Measurements from ENCODE around the gene ARNT2.

The ARNT2 gene

GRCh38 chr15:80504931-80505330 lies 100.7 kb downstream of the ARNT2 start:
- H3K4me1 ChIP-seq (ENCODE audit: insufficient read depth, low read length, severe bottlenecking) = no peaks in the 10 kb centered on the region
- TF ChIP-seq EZH2 (IDR thresholded peaks at IDR 0.05; ENCODE audit: borderline replicate concordance, low read length) = no peak
- no peak for TF ChIP-seq CTCF (IDR thresholded peaks at IDR 0.05; ENCODE audit: low read length)
- no peak overlapping the region for H2AFZ ChIP-seq (ENCODE audit: low read length)
- H3K27ac ChIP-seq (ENCODE audit: low read depth, low read length, poor library complexity, severe bottlenecking) = no peak overlapping the region
- H3F3A ChIP-seq (ENCODE audit: insufficient read depth, low read length) = no peaks in the 10 kb centered on the region
- H3K9me2 ChIP-seq (ENCODE audit: low read depth, low read length) = no peaks in the 10 kb centered on the region
- H3K27me3 ChIP-seq (ENCODE audit: insufficient read depth, low read length) = no peaks in the 10 kb centered on the region; the same call in 1 of the 2 replicates
- no peaks in the 10 kb centered on the region for H3K36me3 ChIP-seq (ENCODE audit: insufficient read depth, low read length)
- H3K4me3 ChIP-seq (ENCODE audit: low read depth, low read length, poor library complexity, severe bottlenecking) = no peak overlapping the region
- H4K20me1 ChIP-seq (ENCODE audit: insufficient read depth, low read length) = no peaks in the 10 kb centered on the region
- H3K9me3 ChIP-seq (ENCODE audit: low read length) = no peaks in the 10 kb centered on the region
- H3K9ac ChIP-seq (ENCODE audit: low read length) = no peak overlapping the region
- H3K4me2 ChIP-seq (ENCODE audit: low read length) = no peak overlapping the region
- H3K79me2 ChIP-seq (ENCODE audit: insufficient read depth, low read length) = no peaks in the 10 kb centered on the region

DNA sequence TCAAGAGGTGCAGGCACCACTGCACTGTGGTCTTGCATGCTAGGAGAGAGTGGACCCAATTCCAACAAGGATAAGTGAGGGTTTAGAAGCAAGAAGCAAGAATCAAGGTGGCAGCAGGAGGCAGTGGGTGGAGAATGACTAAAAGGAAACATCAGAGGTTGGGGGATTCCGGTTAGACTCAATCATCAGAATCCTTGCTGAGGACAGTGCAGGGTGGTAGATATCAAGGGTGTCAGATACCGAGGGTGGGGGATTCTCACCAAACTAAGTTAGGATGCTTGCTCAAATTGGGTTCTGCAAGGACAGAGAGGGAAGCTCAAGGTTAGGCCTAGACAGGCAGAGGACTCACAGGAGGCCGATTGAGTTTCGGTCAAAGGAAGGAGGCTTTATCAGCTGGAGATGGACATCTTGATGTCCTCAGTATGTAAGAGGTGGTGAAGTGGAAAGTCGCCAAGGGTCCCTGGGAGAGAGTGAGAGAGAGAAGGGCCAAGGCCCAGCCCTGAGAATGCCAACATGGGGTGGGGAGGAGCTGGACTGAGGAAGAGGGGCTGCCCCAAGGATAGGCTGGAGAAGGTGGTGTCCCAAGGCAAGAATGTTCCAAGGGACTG lies 102.2 kb downstream of the ARNT2 start:
- Histone ChIP-seq H3K27me3 (ENCODE audit: insufficient read depth, low read length) (no peaks in the 10 kb centered on the region), H3K9me3 (ENCODE audit: low read length) (no peaks in the 10 kb centered on the region), H3K79me2 (ENCODE audit: insufficient read depth, low read length) (no peaks in the 10 kb centered on the region), H3K9me2 (ENCODE audit: low read depth, low read length) (no peaks in the 10 kb centered on the region), H3F3A (ENCODE audit: insufficient read depth, low read length) (no peaks in the 10 kb centered on the region), H3K27ac (ENCODE audit: low read depth, low read length, poor library complexity, severe bottlenecking) (no peak overlapping the region), H3K4me2 (ENCODE audit: low read length) (no peak overlapping the region), H3K4me3 (ENCODE audit: low read depth, low read length, poor library complexity, severe bottlenecking) (no peak overlapping the region), H3K9ac (ENCODE audit: low read length) (no peak overlapping the region), H3K36me3 (ENCODE audit: insufficient read depth, low read length) (no peaks in the 10 kb centered on the region), H2AFZ (ENCODE audit: low read length) (no peak overlapping the region), H4K20me1 (ENCODE audit: insufficient read depth, low read length) (no peaks in the 10 kb centered on the region), H3K4me1 (ENCODE audit: insufficient read depth, low read length, severe bottlenecking) (no peaks in the 10 kb centered on the region)
- no peak for TF ChIP-seq CTCF (IDR thresholded peaks at IDR 0.05; ENCODE audit: low read length)
- TF ChIP-seq EZH2 (IDR thresholded peaks at IDR 0.05; ENCODE audit: borderline replicate concordance, low read length) = no peak

GRCh38 chr15:80507131-80507530 lies 102.9 kb downstream of the ARNT2 start:
- H3K4me2 ChIP-seq (ENCODE audit: low read length) = no peak overlapping the region
- no peak overlapping the region for H3K9ac ChIP-seq (ENCODE audit: low read length)
- H3K4me3 ChIP-seq (ENCODE audit: low read depth, low read length, poor library complexity, severe bottlenecking) = no peak overlapping the region
- H4K20me1 ChIP-seq (ENCODE audit: insufficient read depth, low read length) = no peaks in the 10 kb centered on the region
- no peaks in the 10 kb centered on the region for H3F3A ChIP-seq (ENCODE audit: insufficient read depth, low read length)
- TF ChIP-seq CTCF (IDR thresholded peaks at IDR 0.05; ENCODE audit: low read length) (no peak), EZH2 (IDR thresholded peaks at IDR 0.05; ENCODE audit: borderline replicate concordance, low read length) (no peak)
- H3K27ac ChIP-seq (ENCODE audit: low read depth, low read length, poor library complexity, severe bottlenecking) = no peak overlapping the region
- H3K79me2 ChIP-seq (ENCODE audit: insufficient read depth, low read length) = no peaks in the 10 kb centered on the region
- no peaks in the 10 kb centered on the region for H3K9me3 ChIP-seq (ENCODE audit: low read length)
- H3K36me3 ChIP-seq (ENCODE audit: insufficient read depth, low read length) = no peaks in the 10 kb centered on the region
- H3K4me1 ChIP-seq (ENCODE audit: insufficient read depth, low read length, severe bottlenecking) = no peaks in the 10 kb centered on the region
- no peak overlapping the region for H2AFZ ChIP-seq (ENCODE audit: low read length)
- no peaks in the 10 kb centered on the region for H3K27me3 ChIP-seq (ENCODE audit: insufficient read depth, low read length)
- H3K9me2 ChIP-seq (ENCODE audit: low read depth, low read length) = no peaks in the 10 kb centered on the region

All from OCI-LY1 (cell line).